PC-3 (cell line): ENCODE data around the gene MORN3. TPM values are rescaled to one million over a fixed set of nuclear protein-coding genes. Genes with fewer than 3 reads are reported as not detected.

Experiments used
- ATAC-seq: fragments of 200-7000 bp; cut with Tn5 transposase; 2 replicates; pipeline ENCODE4 v1.9.1; 2020; ENCODE audit warnings: mild to moderate bottlenecking, moderate library complexity
- BruUV-seq: library from RNA; stranded (reverse); fragments of 400-500 nt; replicated peaks from 2 replicates; lab custom pipeline; 2021; lab: Mats Ljungman, UMichigan
- CTCF ChIA-PET: fragments of 300-600 bp; sonication (Branson Sonifier 250); formaldehyde crosslinking; loops from one replicate; lab custom pipeline; 2022; ENCODE audit warnings: antibody characterized with exemption; lab: Charles Lee
- POLR2A ChIA-PET: fragments of 300-600 bp; sonication (Branson Sonifier 250); formaldehyde crosslinking; loops from one replicate; lab custom pipeline; 2022; ENCODE audit warnings: antibody characterized with exemption; ENCODE audit not compliant: unreplicated experiment; lab: Charles Lee
- DNase-seq: peaks from one replicate; pipeline ENCODE4 v3.0.0-alpha.2; 2015
- H2AFZ ChIP-seq: fragments of 300-600 bp; sonication (generic); 2 replicates; pipeline ENCODE4 v1.6.0; 2016; ENCODE audit warnings: antibody characterized with exemption, low read length
- H3F3A ChIP-seq: fragments of 300-600 bp; sonication (generic); one replicate; pipeline ENCODE4 v1.6.0; 2017; ENCODE audit warnings: antibody characterized with exemption, low read length, control low read depth, mild to moderate bottlenecking; ENCODE audit not compliant: unreplicated experiment
- H3K27ac ChIP-seq: fragments of 300-600 bp; sonication (generic); 2 replicates; pipeline ENCODE4 v1.5.1; 2016; ENCODE audit warnings: mild to moderate bottlenecking, low read length
- H3K27me3 ChIP-seq: fragments of 300-600 bp; sonication (generic); 2 replicates; pipeline ENCODE4 v1.6.1; 2016; ENCODE audit warnings: low read length, mixed read lengths
- H3K36me3 ChIP-seq: fragments of 300-600 bp; sonication (generic); 2 replicates; pipeline ENCODE4 v1.6.1; 2016; ENCODE audit warnings: low read depth, mixed run types, low read length, mixed read lengths
- H3K4me1 ChIP-seq: fragments of 300-600 bp; sonication (generic); 2 replicates; pipeline ENCODE4 v1.5.1; 2016; ENCODE audit warnings: low read length; ENCODE audit not compliant: insufficient read depth
- H3K4me2 ChIP-seq: fragments of 300-600 bp; sonication (generic); 2 replicates; pipeline ENCODE4 v1.6.0; 2016; ENCODE audit warnings: low read length
- H3K4me3 ChIP-seq: fragments of 300-600 bp; sonication (generic); 2 replicates; pipeline ENCODE4 v1.5.1; 2016; ENCODE audit warnings: mild to moderate bottlenecking, low read length, mixed read lengths
- H3K79me2 ChIP-seq: fragments of 300-600 bp; sonication (generic); 2 replicates; pipeline ENCODE4 v1.6.1; 2017; ENCODE audit warnings: low read length, mixed read lengths
- H3K9ac ChIP-seq: fragments of 300-600 bp; sonication (generic); 2 replicates; pipeline ENCODE4 v1.6.0; 2016; ENCODE audit warnings: mild to moderate bottlenecking, low read length
- H3K9me2 ChIP-seq: fragments of 300-600 bp; sonication (generic); replicated peaks from 2 replicates; pipeline ENCODE4 v1.6.1; 2016; ENCODE audit warnings: mixed run types, low read length, mixed read lengths
- H3K9me3 ChIP-seq: fragments of 300-600 bp; sonication (generic); 2 replicates; pipeline ENCODE4 v1.6.1; 2016; ENCODE audit warnings: low read length, mixed read lengths
- H4K20me1 ChIP-seq: fragments of 300-600 bp; sonication (generic); 2 replicates; pipeline ENCODE4 v1.6.1; 2016; ENCODE audit warnings: low read length, mixed read lengths
- EZH2 ChIP-seq: fragments of 300-600 bp; sonication (generic); IDR thresholded peaks from one replicate; pipeline ENCODE4 v1.6.1; 2017; ENCODE audit warnings: antibody characterized with exemption, mild to moderate bottlenecking, low read length; ENCODE audit not compliant: unreplicated experiment
- EZH2phosphoT487 ChIP-seq: fragments of 300-600 bp; sonication (generic); IDR thresholded peaks from 2 replicates; pipeline ENCODE4 v1.6.1; 2018; ENCODE audit warnings: mild to moderate bottlenecking, antibody characterized with exemption, low read length, borderline replicate concordance
- intact Hi-C: fragments of 100-400 bp; cut with micrococcal nuclease; formaldehyde crosslinking; loops from 2 replicates; pipeline ENCODE4 v1.9.0; 2023
- total RNA-seq: library from RNA; depleted of rRNA; stranded (reverse); fragments of >200 nt; gene quantifications from 2 replicates; pipeline ENCODE4 v1.2.3, GENCODE V29; 2014
- TF ChIP-seq, protein P1 (sequence below): fragments of 300-600 bp; sonication (generic); conservative IDR thresholded peaks from 2 replicates; pipeline ENCODE4 v1.5.1; 2017; ENCODE audit warnings: antibody characterized with exemption, low read depth, mild to moderate bottlenecking, low read length

MORN3 gene
- total RNA-seq, 1 experiment from 2014 or later: 1.7 TPM

DNA sequence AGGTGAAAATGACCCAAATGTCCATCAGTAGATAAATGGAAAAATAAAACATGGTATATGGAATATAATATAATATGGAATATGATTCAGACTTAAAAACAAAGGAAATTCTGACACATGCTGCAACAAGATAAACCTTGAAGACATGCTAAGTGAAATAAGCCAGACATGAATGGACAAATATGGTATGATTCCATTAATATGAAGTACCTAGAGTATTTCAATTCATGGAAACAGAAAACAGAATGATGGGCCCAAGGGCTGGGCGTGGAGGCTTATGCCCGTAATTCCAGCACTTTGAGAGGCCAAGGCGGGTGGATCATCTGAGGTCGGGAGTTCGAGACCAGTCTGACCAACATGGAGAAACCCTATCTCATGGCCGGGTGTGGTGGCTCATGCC lies 65.9 kb downstream of the MORN3 start:
- Histone ChIP-seq H4K20me1 (no peaks in the 10 kb centered on the region), H3K79me2 (no peaks in the 10 kb centered on the region), H3K36me3 (no peaks in the 10 kb centered on the region), H3K9ac (no peak overlapping the region), H3K9me3 (no peaks in the 10 kb centered on the region), H3K4me3 (no peak overlapping the region), H3K4me1 (no peaks in the 10 kb centered on the region), H3K4me2 (no peak overlapping the region), H3K27me3 (no peaks in the 10 kb centered on the region), H2AFZ (no peak overlapping the region), H3K9me2 (no peaks in the 10 kb centered on the region), H3K27ac (no peak overlapping the region), H3F3A (no peaks in the 10 kb centered on the region)
- TF ChIP-seq EZH2 (no peak), EZH2phosphoT487 (no peak)
- TF ChIP-seq, protein P1, sequence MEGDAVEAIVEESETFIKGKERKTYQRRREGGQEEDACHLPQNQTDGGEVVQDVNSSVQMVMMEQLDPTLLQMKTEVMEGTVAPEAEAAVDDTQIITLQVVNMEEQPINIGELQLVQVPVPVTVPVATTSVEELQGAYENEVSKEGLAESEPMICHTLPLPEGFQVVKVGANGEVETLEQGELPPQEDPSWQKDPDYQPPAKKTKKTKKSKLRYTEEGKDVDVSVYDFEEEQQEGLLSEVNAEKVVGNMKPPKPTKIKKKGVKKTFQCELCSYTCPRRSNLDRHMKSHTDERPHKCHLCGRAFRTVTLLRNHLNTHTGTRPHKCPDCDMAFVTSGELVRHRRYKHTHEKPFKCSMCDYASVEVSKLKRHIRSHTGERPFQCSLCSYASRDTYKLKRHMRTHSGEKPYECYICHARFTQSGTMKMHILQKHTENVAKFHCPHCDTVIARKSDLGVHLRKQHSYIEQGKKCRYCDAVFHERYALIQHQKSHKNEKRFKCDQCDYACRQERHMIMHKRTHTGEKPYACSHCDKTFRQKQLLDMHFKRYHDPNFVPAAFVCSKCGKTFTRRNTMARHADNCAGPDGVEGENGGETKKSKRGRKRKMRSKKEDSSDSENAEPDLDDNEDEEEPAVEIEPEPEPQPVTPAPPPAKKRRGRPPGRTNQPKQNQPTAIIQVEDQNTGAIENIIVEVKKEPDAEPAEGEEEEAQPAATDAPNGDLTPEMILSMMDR: no peak
- DNase-seq (no peak), ATAC-seq (no peak)
- POLR2A ChIA-PET: no interaction called here
- CTCF ChIA-PET: no interaction called here
- intact Hi-C loops: no loop called here
- BruUV-seq: no TSS peak

DNA sequence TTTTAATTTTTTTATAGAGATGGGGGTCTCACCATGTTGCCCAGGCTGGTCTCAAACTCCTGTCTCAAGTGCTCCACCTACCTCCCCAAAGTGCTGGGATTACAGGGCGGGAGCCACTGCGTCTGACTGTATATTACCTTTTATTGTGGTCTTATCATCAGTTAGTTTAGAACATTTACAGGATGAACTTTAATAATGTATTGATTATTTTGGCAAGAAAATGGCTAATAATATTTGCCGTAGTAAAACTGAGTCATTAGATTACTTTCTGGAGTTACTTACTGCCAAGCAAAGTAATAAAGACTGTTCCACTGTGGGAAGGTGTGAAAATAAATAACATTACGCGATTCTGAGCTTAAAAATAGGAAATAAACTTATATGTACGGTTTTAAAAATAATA lies 66.7 kb downstream of the MORN3 start:
- DNase-seq (no peak), ATAC-seq (peak; percentile 43; the same call in 1 of the 2 replicates)
- intact Hi-C loops: no loop called here
- H3K4me1 ChIP-seq: no peaks in the 10 kb centered on the region
- H3K4me2 ChIP-seq: no peak overlapping the region
- H3K27ac ChIP-seq: no peak overlapping the region
- H3K9me2 ChIP-seq: no peaks in the 10 kb centered on the region
- ChIA-PET CTCF (no interaction called here), POLR2A (no interaction called here)
- no TSS peak for BruUV-seq
- no peaks in the 10 kb centered on the region for H4K20me1 ChIP-seq
- no peaks in the 10 kb centered on the region for H3K9me3 ChIP-seq
- H3F3A ChIP-seq: no peaks in the 10 kb centered on the region
- H3K36me3 ChIP-seq: no peaks in the 10 kb centered on the region
- no peaks in the 10 kb centered on the region for H3K27me3 ChIP-seq
- H3K9ac ChIP-seq: no peak overlapping the region
- H3K4me3 ChIP-seq: no peak overlapping the region
- H3K79me2 ChIP-seq: no peaks in the 10 kb centered on the region
- H2AFZ ChIP-seq: no peak overlapping the region
- TF ChIP-seq, protein P1: no peak
- TF ChIP-seq EZH2 (no peak), EZH2phosphoT487 (no peak)

DNA sequence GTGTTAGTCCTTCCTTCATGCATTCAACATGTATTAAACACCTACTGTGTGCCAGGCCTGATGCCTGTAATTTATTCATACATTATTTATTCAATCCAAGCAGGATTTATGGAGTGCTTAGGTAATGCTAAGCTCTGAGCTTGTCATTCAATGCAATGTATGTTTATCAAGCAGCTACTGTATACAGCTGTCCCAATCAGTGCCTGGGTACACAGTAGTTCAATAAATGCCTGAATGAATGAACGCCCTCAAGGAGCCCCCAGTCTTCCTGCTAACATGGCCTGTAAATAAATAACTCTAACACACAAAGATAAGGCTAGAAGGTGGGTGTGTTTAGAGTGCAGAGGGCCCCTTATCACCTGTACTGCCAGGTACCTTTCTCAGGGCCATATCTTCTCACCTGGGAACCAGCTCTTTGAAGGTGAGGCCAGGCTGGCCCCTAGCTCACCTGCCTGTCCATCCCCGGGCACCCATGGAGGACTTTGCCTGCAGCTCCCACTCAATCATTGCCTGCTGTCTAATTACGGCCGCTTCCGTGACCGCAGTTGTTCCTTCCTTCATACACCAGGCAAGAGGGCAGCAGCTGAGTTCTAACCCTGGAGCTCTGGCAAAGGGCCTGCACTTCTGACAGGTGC lies 68.6 kb downstream of the MORN3 start:
- Histone ChIP-seq H3K27me3 (no peaks in the 10 kb centered on the region), H3K4me2 (no peak overlapping the region), H4K20me1 (no peaks in the 10 kb centered on the region), H3F3A (no peaks in the 10 kb centered on the region), H3K9ac (no peak overlapping the region), H3K79me2 (no peaks in the 10 kb centered on the region), H3K36me3 (no peaks in the 10 kb centered on the region), H2AFZ (no peak overlapping the region), H3K27ac (no peak overlapping the region), H3K9me2 (no peaks in the 10 kb centered on the region), H3K9me3 (no peaks in the 10 kb centered on the region), H3K4me3 (no peak overlapping the region), H3K4me1 (no peaks in the 10 kb centered on the region)
- BruUV-seq: no TSS peak
- DNase-seq (no peak), ATAC-seq (no peak)
- TF ChIP-seq, protein P1: no peak
- TF ChIP-seq EZH2: no peak
- no peak for TF ChIP-seq EZH2phosphoT487
- intact Hi-C loops: no loop called here
- ChIA-PET CTCF (no interaction called here), POLR2A (no interaction called here)
